Stimulated activated CD8-positive, alpha-beta memory T cell treated with anti-CD3 and anti-CD28 coated beads, Interleukin-15, amount 100 ng/mL, for 24 hours (primary cell): Measurements from ENCODE around the gene DAZAP2.

Source experiments
- DNase-seq: peaks from one replicate; pipeline ENCODE4 v3.0.0-alpha.2; 2020; ENCODE audit warnings: low read depth

The DAZAP2 gene, protein sequence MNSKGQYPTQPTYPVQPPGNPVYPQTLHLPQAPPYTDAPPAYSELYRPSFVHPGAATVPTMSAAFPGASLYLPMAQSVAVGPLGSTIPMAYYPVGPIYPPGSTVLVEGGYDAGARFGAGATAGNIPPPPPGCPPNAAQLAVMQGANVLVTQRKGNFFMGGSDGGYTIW

DNA sequence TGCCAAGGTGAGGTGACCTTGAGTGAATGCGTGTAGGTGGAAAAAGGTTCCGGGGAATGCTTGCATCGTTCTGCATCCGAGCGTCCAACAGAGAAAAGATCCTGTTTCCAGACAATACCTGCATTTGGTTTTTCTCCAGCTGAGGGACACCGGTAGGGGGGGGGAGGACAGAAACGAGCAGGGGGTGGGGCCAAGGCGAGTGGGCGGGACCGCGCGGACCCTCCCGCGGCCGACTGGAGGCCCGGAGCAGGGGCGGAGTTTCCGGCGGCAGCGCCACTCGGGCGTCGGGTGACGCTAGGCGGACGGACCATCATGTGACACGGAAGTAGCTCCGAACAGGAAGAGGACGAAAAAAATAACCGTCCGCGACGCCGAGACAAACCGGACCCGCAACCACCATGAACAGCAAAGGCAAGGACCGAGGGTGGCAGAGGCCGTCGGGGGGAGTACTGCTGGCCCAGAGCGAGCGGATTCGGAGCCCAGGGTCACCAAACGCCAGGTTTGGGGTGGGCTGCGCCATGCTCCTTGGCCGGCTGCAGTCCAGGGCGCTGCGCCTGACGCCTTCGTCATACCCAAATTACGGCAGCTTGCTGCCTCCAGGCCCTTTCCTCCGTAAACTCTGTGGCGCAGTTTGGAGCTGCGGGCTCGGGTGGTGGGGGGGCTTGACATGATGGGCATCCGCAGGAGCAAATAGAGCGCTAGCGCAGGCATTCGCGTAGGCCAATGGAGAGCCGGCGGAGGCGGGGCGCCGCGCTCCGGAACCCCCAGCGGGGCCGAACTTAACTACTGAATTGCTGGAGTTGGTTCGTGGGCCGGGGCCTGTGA is at the start of gene DAZAP2:
DAZAP2 (plus strand) TSS at position 317 of the 825 bp plus-strand sequence; CDS start at position 399, 82 bp downstream.
- peak; percentile 83 for DNase-seq

DNA sequence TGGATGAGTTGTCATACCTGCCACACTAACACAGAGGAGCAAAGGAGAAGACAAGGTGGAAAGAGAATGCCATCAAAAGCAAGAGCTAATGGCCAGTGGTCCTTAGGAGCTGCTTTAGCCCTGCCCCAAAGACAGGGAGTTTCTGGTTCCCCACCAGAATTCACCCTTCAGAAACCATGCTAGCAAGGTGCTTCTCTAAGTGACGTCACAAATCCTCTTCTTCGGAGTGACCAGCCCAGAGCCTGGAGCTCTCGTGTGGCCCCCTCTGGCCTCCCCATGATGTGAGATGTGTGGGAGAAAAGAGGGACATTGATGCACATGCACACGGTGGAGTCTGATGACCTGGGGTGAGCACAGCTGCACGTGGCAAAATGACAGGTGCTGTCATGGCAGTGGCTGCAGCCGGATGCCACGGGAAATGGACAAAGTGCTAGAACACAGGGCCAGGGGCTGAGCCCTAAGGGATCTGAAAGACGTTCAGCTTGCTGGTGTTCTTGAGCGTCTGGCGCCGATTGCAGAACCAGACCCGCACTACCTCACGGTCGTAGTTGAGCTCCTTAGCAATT is 48.8 kb upstream of the DAZAP2 start:
- DNase-seq = no peak

DNA sequence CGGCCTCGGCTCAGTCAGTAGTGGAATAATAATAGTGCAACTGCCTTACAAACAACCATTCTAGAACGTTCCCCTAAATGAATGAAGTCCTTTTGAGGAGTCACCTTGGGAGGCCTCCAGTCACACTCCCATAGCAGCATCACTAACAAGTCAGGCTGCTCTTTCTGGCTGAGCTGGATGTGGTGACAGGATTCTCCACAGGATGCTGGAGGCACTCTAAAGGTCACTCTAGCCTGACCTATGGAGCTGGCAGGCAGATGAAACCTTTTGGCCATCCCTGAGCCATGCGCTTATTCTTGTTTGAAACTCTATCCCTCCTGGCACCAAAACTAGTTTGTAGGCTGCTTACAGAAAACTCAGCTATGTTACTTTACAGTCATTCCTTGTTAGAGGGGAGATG is 47.8 kb upstream of the DAZAP2 start:
- DNase-seq = no peak

DNA sequence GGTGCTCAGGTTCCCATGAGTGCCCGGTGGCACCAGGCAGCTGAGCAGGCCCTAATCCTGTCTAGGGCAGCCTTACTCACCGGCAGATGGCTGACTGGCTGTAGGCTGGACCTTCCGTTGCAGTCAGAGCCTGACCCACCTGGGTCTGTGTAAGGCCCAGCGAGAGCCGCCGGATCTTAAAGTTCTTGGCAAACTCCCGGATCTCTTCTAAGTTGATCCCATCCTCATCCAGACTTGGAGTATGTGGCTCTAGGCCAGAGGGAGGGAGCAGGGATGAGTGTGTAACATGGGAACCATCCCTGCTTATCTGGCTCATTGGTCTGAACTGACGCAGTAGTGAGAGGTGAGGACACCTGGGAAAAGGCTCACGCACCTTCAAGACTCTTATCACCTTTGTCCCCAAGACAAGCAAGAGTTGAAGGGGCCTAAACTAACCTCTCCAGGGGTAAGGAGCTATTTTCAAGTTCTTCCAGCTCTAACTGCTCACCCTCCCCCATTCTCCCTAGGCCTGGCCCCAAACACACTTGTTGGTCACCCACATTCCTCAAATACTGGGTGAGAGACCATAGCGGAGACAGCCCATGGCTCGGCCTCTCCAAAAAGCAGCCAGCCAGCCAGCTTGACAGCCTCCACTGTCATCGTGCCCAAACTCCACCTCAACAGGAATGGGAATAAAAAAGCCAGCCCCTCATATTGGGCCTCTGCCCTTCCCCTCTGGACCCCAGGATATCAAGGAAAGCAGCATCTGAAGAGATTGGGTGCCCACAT is 46.9 kb upstream of the DAZAP2 start:
- DNase-seq = no peak

DNA sequence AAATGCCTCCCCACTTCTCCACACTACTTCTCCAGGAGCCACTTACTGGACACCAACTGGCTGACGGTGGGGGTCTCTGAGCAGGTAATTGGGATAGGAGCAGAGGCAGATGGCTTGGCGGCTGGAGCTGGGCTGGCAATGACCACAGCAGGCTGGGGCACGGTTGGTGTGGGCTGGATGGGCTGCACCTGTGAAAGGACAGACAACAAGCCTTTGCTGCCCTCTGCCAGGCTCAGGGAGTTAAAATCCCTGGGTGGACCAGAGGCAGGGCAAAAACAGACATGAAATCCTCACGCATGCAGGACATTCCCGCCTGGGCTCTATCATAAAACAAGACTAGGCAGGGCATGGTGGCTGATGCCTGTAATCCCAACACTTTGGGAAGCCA is 46.3 kb upstream of the DAZAP2 start:
- no peak for DNase-seq

DNA sequence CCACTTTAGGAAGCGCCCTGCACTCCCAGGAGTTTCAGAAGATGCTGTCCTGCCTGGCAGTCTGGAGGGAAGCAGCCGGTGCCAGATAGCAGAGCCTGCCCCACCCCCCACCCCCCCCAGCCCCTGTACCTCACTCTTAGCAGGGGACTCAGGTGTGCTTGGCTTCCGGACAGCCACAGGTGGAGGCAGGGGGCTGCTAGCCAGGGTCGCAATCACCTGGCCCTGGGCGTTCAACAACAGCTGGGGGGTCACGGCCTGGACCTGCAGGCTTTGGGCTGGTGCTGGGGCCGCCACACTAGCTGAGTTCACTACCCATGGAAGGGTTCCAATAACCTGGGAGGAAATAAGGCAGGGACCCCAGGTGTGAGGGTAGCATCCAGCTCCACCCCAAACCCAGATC is 42.8 kb upstream of the DAZAP2 start:
- no peak for DNase-seq

DNA sequence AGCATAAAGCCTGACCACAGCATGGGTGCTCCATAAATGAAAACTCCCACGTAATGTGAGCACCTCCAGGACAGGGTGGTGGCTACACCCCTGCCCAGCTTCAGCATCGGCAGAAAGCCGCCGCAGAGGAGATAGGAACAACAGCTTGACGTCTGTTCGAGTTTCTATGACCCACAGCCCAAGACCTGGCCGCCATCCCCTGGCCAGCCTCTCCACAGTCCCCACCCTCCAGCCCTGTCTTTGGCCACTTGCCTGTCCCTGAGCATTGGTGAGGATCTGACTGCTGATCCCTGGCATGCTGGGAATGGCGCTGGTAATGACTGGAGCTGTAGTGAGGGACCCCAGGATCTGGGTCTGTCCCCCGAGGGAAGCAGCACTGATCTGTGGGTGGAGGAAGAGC is 42.1 kb upstream of the DAZAP2 start:
- DNase-seq = no peak

DNA sequence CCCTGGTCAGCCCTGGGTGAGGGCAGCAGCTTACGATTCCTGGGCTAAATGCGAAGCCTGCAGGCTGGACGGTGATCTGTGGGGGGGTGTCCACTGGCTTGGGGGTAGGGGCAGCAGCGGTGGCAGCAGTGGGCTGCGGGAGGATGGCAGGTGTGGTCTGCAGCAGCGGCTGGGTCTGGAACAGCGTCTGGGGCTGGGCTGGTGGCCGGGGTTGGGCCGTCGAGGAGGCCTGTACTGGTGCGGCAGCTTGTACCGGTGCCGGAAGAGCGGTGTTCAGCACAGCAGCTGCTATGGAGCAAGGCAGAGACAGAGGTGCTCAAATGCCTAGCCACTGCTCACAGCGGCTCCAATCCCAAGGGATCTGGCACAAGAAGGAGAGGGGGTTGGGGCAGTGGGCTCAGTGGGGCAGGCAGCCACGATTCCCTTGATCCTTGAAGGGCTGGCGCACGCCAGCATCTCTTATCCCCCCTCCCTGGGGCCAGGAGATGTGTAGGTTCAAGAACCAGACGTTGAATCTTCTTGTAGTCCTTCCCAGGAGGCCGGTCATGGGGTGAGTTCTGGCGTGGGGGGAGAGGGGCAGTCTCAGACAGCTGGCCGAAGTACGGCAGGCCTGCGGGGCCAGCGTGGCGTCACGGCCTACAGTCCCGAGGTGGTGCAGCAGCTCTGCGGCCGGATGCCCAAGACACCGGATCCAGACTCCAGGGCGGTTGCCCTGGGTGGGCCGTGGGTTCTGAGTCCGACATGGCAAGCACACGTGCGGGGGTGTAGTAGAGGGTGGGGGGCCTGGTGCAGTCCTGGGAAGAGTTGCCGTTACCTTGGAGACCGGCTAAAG is 40.7 kb upstream of the DAZAP2 start:
- no peak for DNase-seq

DNA sequence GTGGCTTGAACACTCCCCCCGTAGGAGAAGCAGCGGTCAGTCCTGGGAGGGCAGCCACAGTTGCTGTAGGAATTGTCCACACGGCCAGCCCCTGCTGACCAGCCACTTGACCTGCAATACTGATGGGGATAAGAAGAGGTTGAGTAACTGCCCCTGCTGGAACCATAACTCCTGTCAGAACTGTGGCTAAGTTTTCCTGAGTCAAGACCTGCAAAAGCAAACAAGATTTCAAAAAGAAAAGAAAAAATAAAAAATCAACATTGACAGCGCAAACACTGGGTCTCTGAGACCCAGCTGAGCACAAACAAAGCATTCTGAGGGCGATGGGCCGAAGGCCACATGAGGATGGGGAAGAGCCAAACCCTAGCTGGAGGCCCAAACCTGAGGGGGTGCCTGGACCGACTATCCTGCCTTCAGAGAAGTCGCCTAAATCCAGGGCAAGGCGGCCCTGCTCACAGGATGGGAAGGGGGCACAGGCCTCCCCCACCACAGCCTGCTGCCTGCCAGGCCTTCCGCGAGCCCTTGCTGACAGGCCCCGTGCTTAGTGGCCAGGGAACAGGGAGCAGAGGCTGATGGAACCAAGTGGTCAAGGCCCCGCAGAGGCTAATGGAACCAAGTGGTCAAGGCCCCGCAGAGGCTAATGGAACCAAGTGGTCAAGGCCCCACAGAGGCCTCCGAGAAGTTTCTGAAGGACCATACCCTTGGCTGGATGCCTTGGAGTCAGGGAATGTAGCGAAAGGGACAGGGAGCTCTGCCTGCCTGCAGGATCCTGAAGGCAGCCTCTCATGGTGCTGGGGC is 39.9 kb upstream of the DAZAP2 start:
- no peak for DNase-seq

DNA sequence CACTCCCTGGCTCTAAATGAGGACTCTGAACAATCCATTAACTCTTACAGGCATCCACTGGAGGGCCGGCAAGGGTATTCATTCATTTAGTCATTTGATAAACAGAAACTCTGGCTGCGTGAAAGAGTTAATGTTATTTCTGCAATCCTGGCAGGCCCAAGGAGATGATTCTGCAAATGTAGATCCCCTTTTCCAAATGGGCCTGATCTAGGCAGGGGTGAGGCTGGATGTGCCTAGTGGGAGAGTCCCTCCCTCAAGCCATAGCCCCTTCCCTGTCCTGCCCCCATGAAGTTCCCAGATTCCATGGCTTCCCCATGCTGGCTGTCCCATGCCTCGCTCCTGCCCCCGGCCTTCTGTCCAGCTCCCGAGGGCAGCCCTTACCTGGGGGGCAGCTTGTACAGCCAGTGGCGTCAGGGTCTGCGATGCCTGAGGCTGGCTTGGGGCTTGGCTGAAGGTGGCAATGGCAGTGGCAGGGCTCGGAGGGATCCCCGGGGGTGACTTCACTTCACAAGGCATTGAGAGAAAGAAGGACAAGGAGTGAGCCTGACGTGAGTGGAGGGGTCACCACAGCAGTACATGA is 39.2 kb upstream of the DAZAP2 start:
- no peak for DNase-seq

DNA sequence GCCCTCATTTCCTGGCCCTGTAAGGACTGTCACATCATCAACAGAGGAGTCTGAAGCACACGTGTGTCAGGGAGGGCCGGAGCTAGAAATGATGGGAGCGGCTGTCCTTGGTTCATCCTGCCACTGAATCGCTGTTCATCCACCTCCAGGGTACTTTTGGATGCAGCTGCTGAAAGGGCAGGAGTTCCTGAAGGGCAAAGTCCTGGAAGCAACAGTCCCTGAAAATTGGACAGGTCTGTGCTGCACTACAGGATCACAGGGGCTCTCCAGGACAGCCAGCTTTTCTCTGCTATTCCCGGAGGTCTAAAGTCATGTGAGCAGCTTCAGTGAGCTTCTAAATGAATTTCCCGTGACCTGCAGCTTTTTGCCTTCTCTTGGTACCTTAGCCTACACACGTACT is 38.5 kb upstream of the DAZAP2 start:
- DNase-seq = no peak

DNA sequence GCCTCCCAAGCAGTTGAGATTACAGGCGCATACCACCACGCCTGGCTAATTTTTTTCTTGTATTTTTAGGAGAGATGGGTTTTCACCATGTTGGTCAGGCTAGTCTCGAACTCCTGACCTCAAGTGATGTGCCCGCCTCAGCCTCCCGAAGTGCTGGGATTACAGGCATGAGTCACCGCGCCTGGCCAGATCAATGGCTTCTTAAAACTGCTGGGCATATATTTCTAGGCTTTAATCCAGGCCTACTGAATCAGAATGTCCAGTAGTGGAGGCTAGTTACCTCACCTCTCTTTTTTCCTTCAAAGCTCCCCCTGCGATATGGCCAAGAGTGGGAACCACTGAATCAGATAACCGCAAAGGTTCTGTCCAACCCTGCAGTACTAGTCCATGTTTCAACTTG is 37.8 kb upstream of the DAZAP2 start:
- DNase-seq = no peak

DNA sequence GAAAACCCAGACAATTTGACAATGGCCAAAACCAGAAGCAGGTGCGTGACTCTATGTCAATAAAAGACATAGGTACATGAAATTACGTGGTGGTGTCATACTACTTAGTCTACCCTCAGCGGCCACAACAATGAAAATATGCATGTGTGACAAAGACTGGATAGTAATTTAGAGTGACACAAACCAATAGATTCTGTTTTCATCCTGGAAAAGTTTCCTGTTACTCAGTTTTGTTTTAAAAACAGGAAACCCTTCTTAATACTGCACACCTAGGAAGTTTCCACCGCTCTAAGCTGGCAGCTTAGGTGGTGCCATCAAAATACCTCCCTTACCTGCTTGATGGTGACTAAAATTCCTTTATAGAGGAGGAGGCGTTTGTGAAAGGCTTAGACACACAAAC is 35.9 kb upstream of the DAZAP2 start:
- no peak for DNase-seq

DNA sequence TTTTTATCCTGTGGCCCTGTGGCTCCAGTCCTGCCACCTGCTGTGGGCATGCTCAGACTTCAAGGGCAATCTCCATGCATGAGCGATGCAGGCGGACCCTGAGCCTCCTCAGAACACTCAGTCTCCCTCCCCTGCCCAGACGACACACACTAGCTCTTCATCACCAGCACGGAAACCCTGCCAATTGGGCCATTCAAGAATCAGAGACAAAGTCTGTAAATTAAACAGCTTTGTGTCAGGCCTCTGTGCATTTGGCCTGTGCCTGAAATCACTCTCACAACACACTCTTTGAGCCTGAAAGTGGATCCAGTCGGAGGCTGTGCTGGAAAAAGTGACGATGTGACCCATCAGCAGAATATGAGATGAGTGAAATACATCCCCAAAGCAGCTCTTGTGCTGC is 33.3 kb upstream of the DAZAP2 start:
- DNase-seq = no peak

DNA sequence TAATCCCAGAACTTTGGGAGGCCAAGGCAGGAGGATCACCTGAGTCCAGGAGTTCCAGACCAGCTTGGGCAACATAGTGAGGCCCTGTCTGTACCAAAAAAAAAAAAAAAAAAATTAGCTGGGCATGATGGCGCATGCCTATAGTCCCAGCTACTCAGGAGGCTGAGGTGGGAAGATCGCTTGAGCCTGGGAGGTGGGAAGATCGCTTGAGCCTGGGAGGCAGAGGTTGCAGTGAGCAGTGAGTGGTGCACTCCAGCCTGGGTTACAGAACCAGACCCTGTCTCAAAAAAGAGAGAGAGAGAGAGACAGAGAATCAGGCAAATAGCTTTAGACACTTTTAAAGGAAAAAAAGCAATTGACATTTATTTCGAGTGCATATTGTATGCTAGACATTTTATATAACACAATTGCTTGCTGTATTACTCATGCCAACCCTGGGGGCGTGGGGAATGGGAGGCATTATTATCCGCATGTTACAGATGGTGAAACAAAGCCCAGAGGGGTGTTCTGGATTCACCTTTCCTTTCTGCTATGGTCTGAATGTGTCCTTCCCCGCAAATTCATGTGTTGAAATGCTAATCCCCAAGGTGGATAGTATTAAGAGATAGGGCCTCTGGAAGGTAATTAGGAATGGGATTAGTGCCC is 30.5 kb upstream of the DAZAP2 start:
- DNase-seq = no peak

DNA sequence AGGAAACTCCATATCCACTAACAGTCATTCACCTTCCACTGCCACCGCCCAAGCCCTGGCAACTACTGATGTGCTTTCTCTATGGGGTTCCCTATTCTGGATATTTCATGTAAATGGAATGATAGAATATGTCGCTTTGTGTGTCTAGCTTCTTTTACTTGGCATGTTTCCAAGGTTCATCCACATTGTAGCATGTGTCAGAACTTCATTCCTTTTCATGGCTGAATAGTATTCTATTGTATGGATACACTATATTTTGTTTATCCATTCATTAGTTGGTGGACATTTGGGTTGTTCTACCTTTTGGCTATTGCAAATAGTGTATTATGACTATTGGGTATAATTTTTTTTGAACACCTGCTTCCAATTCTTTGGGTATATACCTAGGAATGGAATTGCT is 29.4 kb upstream of the DAZAP2 start:
- no peak for DNase-seq

DNA sequence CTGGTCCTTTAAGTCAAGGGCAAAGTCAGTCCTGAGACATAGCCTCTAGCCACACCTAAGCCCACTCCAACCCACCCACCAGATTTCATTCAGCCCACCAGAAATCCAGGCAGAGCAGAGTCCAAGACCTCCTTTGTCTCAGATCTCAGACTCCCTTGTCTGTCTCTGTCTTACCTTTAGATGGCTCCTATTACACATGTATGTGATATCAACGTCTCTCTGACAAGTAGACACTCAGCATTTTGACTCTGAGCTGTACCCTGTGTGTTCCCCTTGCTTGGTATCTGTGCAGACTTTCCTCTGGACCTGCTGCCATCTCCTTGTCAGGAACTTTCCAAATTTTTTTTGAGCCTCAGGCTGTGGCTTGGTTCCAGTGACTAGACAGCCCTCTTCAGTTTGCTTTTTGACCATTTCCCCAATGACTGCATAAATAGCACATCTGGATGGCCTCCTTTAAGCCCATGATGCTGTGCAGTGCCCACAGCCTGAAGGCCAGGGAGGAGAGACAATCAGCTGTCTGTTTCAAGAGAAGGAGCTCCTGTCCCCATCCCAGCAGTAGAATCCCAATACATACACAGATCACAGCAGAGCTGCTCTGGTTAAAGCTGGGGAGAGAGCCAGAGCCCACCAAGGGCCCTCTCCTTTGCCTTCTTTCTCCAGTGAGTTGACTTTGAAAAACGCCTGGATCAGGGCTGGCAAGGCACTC is 27.8 kb upstream of the DAZAP2 start:
- DNase-seq = no peak

DNA sequence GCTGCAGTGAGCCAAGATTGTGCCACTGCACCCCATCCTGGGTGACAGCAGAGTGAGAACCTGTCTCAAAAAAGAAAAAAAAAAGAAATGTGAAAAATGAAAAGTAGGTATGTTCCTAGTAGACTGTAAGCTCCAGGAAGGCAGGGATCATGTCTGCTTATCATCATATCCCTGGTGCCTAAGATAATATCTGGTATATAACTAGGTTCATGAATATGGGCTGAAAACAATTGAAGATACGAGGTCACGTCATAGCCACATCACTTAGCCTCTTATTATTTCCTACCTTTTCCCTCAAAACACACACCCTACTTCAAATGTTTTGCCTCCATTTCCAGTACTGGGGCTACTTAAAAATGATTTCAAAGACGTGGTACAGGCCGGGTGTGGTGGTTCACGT is 23.7 kb upstream of the DAZAP2 start:
- DNase-seq = no peak

DNA sequence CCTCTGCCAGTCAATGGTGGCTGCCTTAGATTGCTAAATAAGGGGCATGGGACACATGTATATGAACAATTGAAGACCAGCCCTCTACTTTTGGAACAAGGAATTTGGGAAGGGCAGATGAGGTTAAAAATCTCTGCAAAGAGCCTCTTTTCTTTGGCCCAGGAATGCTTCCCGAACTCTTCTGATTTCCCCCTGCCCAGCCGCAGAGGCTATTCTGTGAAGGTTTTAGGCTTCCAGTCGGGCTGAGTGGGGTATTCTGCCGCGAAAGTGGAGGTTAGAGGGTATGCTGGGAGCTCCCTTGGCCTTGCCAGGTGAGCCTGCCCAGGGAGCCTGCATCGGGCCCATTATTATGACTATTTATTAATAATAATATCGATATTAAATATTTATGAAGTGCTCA is 22.0 kb upstream of the DAZAP2 start:
- DNase-seq = no peak
